OCI-LY3 (cell line): ENCODE measurements around the gene ACCS.

ENCODE experiments used
- H2AFZ ChIP-seq: fragments of 200-600, 300-600 bp; shearing (Covaris generic); 2 replicates; pipeline ENCODE4 v1.6.0; 2014; ENCODE audit warnings: antibody characterized with exemption, low read depth, low read length
- H3K27ac ChIP-seq: fragments of 200-600, 300-600 bp; sonication (generic); 2 replicates; pipeline ENCODE4 v1.5.1; 2014; ENCODE audit warnings: mild to moderate bottlenecking, low read length, moderate library complexity, mixed read lengths
- H3K27me3 ChIP-seq: fragments of 200-600, 300-600 bp; sonication (generic); 2 replicates; pipeline ENCODE4 v1.6.1; 2014; ENCODE audit warnings: low read depth, low read length, mixed read lengths
- H3K36me3 ChIP-seq: fragments of 200-600, 300-600 bp; sonication (generic); replicated peaks from 2 replicates; pipeline ENCODE3; 2014; ENCODE audit warnings: low read depth, low read length, mixed read lengths
- H3K4me1 ChIP-seq: fragments of 300-600, 200-600 bp; sonication (generic); 2 replicates; pipeline ENCODE4 v1.6.1; 2014; ENCODE audit warnings: low read length, mixed read lengths
- H3K4me2 ChIP-seq: fragments of 200-600, 300-600 bp; sonication (generic); 2 replicates; pipeline ENCODE4 v1.6.1; 2014; ENCODE audit warnings: low read length, mixed read lengths
- H3K4me3 ChIP-seq: fragments of 300-600, 200-600 bp; sonication (generic); 2 replicates; pipeline ENCODE4 v1.5.1; 2014; ENCODE audit warnings: antibody characterized with exemption, mild to moderate bottlenecking, low read length, moderate library complexity
- H3K79me2 ChIP-seq: fragments of 300-600, 200-600 bp; shearing (Covaris generic); 2 replicates; pipeline ENCODE4 v1.6.1; 2014; ENCODE audit warnings: mild to moderate bottlenecking, low read length, mixed read lengths
- H3K9ac ChIP-seq: fragments of 300-600, 200-600 bp; shearing (Covaris generic); 2 replicates; pipeline ENCODE4 v1.6.0; 2014; ENCODE audit warnings: mild to moderate bottlenecking, low read length, moderate library complexity
- H3K9me3 ChIP-seq: fragments of 200-600, 300-600 bp; shearing (Covaris generic); 2 replicates; pipeline ENCODE4 v1.6.1; 2014; ENCODE audit warnings: low read length, mixed read lengths; ENCODE audit not compliant: insufficient read depth
- H4K20me1 ChIP-seq: fragments of 200-600, 300-600 bp; sonication (generic); 2 replicates; pipeline ENCODE4 v1.6.1; 2016; ENCODE audit warnings: low read length, mixed read lengths; ENCODE audit not compliant: insufficient read depth
- EZH2phosphoT487 ChIP-seq: fragments of 200-600 bp; shearing (Covaris generic); IDR thresholded peaks from 2 replicates; pipeline ENCODE4 v1.6.1; 2018; ENCODE audit warnings: antibody characterized with exemption, mixed run types, low read depth
- TF ChIP-seq, protein P1 (sequence below): fragments of 200-600, 300-600 bp; sonication (generic); IDR thresholded peaks from 2 replicates; pipeline ENCODE4 v1.5.1; 2014; ENCODE audit warnings: antibody characterized with exemption, low read length, low read depth

ACCS gene

DNA sequence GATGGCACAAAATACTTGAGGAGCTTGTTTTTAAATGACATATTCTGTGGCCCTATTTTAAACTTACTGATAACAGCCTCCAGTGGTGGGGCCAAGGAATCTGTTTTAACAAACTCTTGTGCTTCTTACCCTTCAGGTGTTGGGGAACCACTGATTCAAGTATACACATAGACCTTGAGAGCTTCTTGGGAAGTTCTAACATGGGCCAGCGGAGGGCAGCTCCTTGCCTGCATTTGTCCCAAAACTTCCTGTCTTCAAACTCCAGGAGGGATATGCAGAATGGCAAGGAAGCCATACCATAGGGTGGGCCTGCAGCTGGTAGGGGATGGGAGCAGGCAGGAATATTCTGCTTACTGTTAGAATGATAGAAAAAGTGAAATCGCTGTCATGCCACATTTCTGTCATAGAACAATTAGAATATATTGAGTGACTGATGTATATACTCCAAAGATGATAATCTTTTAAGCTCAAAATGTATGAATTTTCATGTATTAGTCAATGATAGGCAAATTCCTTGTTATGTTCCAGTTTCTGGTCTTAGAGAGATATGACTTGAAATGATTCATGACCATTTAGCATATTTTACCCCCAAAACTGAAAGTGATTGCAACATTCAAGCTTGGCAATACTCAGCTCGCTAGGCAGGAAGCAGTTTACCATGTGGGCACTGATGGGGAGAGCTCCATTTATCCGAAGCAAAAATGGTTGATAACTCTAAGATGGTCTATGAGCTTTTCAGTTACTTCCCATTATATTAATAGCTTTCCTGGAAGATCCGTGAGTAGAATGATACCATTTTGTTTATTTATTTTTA lies 38.6 kb downstream of the ACCS start:
- TF ChIP-seq, protein P1, sequence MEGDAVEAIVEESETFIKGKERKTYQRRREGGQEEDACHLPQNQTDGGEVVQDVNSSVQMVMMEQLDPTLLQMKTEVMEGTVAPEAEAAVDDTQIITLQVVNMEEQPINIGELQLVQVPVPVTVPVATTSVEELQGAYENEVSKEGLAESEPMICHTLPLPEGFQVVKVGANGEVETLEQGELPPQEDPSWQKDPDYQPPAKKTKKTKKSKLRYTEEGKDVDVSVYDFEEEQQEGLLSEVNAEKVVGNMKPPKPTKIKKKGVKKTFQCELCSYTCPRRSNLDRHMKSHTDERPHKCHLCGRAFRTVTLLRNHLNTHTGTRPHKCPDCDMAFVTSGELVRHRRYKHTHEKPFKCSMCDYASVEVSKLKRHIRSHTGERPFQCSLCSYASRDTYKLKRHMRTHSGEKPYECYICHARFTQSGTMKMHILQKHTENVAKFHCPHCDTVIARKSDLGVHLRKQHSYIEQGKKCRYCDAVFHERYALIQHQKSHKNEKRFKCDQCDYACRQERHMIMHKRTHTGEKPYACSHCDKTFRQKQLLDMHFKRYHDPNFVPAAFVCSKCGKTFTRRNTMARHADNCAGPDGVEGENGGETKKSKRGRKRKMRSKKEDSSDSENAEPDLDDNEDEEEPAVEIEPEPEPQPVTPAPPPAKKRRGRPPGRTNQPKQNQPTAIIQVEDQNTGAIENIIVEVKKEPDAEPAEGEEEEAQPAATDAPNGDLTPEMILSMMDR: no peak
- TF ChIP-seq EZH2phosphoT487: no peak
- Histone ChIP-seq H3K27me3 (no peaks in the 10 kb centered on the region), H3K9me3 (no peaks in the 10 kb centered on the region), H3K9ac (no peak overlapping the region), H4K20me1 (no peaks in the 10 kb centered on the region), H3K27ac (no peak overlapping the region), H3K4me2 (no peak overlapping the region), H3K36me3 (peaks cover 12% of the 10 kb centered on the region), H3K79me2 (peaks cover 3% of the 10 kb centered on the region; the same call in 1 of the 2 replicates), H3K4me3 (no peak overlapping the region), H2AFZ (no peak overlapping the region), H3K4me1 (no peaks in the 10 kb centered on the region)

DNA sequence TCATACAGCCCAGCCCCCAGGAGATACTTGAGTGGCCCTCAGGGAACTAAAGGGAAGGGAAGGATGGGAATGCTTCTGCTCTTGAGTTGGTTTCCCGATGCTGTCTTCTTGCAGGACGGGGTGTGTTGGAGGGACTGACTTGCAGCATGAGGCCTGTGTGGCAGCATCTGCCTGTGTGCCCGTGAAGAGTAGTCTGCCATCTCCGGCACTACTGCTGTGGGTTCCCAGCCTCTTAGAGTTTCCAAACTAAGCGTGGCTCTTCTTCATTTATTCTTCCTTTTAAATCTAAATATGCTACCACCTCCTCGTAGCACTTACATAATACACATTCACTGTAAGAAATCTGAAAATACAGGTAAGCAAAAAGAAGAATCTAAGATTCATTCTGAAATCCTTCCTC lies 42.2 kb downstream of the ACCS start:
- Histone ChIP-seq H3K27ac (no peak overlapping the region), H3K4me2 (no peak overlapping the region), H2AFZ (no peak overlapping the region), H3K9ac (no peak overlapping the region), H3K36me3 (peaks cover 13% of the 10 kb centered on the region), H3K4me1 (peaks cover 11% of the 10 kb centered on the region), H3K79me2 (peaks cover 3% of the 10 kb centered on the region; the same call in 1 of the 2 replicates), H3K4me3 (no peak overlapping the region), H4K20me1 (no peaks in the 10 kb centered on the region), H3K9me3 (no peaks in the 10 kb centered on the region), H3K27me3 (no peaks in the 10 kb centered on the region)
- TF ChIP-seq EZH2phosphoT487: no peak
- TF ChIP-seq, protein P1: no peak

DNA sequence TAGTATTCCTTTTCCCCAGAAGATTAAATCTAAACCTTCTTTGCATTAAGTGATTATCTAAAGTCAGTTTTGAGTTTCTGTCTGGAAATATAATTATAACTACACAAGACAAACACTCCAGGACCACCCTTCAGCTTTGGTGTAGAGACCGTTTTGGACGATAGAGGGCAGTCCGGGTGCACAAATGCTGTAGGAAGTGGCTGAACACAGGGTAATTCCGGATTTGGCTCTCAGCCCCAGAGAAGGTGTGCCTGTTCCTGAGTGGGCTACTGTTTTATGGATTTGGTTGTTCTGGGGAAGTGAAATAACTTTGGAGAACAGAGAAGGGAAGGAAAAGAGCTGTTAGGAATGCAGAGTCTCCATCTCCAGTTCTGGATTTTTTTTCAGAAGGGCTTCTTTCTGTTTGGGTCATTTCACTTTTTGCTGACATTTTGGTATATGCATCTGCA lies 44.2 kb downstream of the ACCS start:
- Histone ChIP-seq H3K79me2 (no peaks in the 10 kb centered on the region), H3K4me3 (no peak overlapping the region), H3K9me3 (no peaks in the 10 kb centered on the region), H4K20me1 (no peaks in the 10 kb centered on the region), H3K27ac (no peak overlapping the region), H3K27me3 (no peaks in the 10 kb centered on the region), H2AFZ (no peak overlapping the region), H3K36me3 (peaks cover 20% of the 10 kb centered on the region), H3K4me2 (peak overlapping the region; percentile 19; the same call in 1 of the 2 replicates), H3K9ac (no peak overlapping the region), H3K4me1 (peaks cover 11% of the 10 kb centered on the region)
- no peak for TF ChIP-seq EZH2phosphoT487
- TF ChIP-seq, protein P1: peak; percentile 91

DNA sequence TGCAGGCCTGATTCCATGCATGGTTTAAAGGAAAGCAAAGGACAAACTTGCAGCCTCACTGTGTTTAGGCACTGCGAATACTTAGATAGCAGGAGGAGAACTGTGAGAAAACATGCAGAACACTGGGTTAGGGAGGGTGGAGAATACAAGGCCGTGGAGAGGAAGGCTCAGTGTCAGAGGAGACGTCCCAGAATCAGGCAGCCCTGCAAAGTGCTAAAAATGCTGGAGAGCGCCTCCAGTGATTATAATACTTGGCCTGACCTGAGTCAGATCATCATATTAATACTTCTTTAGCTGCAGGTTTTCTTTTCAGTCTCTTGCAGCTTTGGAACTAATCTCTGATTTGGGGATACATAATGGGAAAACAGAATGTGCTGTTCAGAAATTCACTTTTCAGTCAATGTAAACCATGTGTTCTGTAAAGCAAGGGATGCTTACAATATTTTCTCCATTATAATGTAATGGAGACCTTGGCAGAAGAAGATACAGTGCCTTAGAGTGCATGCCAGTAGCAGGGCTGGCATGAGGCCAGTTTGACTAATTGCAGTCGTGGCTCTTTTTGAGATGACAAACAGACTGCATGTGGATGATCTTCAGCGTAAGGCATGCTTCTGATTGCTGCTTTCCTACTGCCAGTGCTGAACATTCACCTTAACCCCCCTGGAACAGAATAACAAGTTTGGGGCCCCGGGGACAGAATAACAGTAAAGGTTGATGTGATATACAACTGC lies 46.2 kb downstream of the ACCS start:
- peaks cover 21% of the 10 kb centered on the region for H3K36me3 ChIP-seq
- H3K27ac ChIP-seq: no peak overlapping the region
- no peaks in the 10 kb centered on the region for H4K20me1 ChIP-seq
- peaks cover 18% of the 10 kb centered on the region for H3K4me1 ChIP-seq
- H2AFZ ChIP-seq: no peak overlapping the region
- H3K4me3 ChIP-seq: no peak overlapping the region
- no peak overlapping the region for H3K9ac ChIP-seq
- TF ChIP-seq EZH2phosphoT487: no peak
- TF ChIP-seq, protein P1: no peak
- H3K27me3 ChIP-seq: no peaks in the 10 kb centered on the region
- no peak overlapping the region for H3K4me2 ChIP-seq
- no peaks in the 10 kb centered on the region for H3K79me2 ChIP-seq
- no peaks in the 10 kb centered on the region for H3K9me3 ChIP-seq
